ENCODE measurements around the gene SMCO3.

The SMCO3 gene

GRCh38 chr12:14826491-14826890 lies 12.5 kb upstream of the SMCO3 start:
- no peak for DNase-seq

- DNase-seq, result no peak
Measured at GRCh38 chr12:14825256-14825655, 11.3 kb upstream of the SMCO3 start.

GRCh38 chr12:14824012-14824634 lies 10.1 kb upstream of the SMCO3 start:
- no peak for DNase-seq

- no peak for DNase-seq
Measured at GRCh38 chr12:14811486-14811885, 2.5 kb downstream of the SMCO3 start.

- DNase-seq, result no peak
Measured at GRCh38 chr12:14810953-14811483, 3.0 kb downstream of the SMCO3 start.

GRCh38 chr12:14810167-14810952 lies 3.6 kb downstream of the SMCO3 start:
- no peak for DNase-seq

- DNase-seq, result no peak
Measured at GRCh38 chr12:14803830-14804160, 10.2 kb downstream of the SMCO3 start.

GRCh38 chr12:14803011-14803829 lies 10.8 kb downstream of the SMCO3 start, which contains the start of the genes C12orf60 and WBP11:
TSS of gene C12orf60 (plus strand) at chr12:14803670. CDS start at chr12:14822936, 19,266 bp downstream.
TSS of gene WBP11 (minus strand) at chr12:14803478. CDS start at chr12:14801383, 2,095 bp downstream.
- peak; percentile 86 for DNase-seq

GRCh38 chr12:14802721-14803010 lies 11.3 kb downstream of the SMCO3 start:
- no peak for DNase-seq

GRCh38 chr12:14802247-14802646 lies 11.7 kb downstream of the SMCO3 start:
- no peak for DNase-seq

- no peak for DNase-seq
Measured at GRCh38 chr12:14795028-14795448, 18.9 kb downstream of the SMCO3 start.

GRCh38 chr12:14785568-14785967 lies 28.4 kb downstream of the SMCO3 start:
- DNase-seq, result no peak

- no peak for DNase-seq
Measured at GRCh38 chr12:14784471-14784870, 29.5 kb downstream of the SMCO3 start.

- no peak for DNase-seq
Measured at GRCh38 chr12:14782756-14783155, 31.2 kb downstream of the SMCO3 start.

- no peak for DNase-seq
Measured at GRCh38 chr12:14781563-14781962, 32.4 kb downstream of the SMCO3 start.

- no peak for DNase-seq
Measured at GRCh38 chr12:14780859-14781258, 33.1 kb downstream of the SMCO3 start.

GRCh38 chr12:14779834-14780233 lies 34.1 kb downstream of the SMCO3 start:
- DNase-seq, result no peak

GRCh38 chr12:14777271-14777670 lies 36.7 kb downstream of the SMCO3 start:
- DNase-seq, result no peak

GRCh38 chr12:14776236-14776961 lies 37.6 kb downstream of the SMCO3 start:
- no peak for DNase-seq

GRCh38 chr12:14775636-14775980 lies 38.4 kb downstream of the SMCO3 start:
- DNase-seq, result no peak

- DNase-seq, result peak; percentile 51
Measured at GRCh38 chr12:14774906-14775635, 38.9 kb downstream of the SMCO3 start.
